Left renal pelvis (tissue), 4 donors: Measurements from ENCODE around the gene MAP1LC3B. TPM values are rescaled to one million over a fixed set of nuclear protein-coding genes. Genes with fewer than 3 reads are reported as not detected.
"Not testable (repeated sequence)": the region's sequence is repeated elsewhere in the genome, so short reads cannot be mapped to it uniquely, and the experiment has no call there.

Experiments used
- DNase-seq, 4 donors: peaks; one replicate each; pipeline ENCODE4 v3.0.0-alpha.2; 2013; ENCODE audit warnings: low read depth in 4 of 4, low spot score in 3 of 4
- polyA plus RNA-seq, 4 donors: library from polyadenylated mRNA; unstranded; fragments of 120-200 nt; gene quantifications; one replicate each; pipeline ENCODE4 v1.2.1, GENCODE V29; 2013; ENCODE audit not compliant: insufficient read length in 4 of 4

The MAP1LC3B gene
- polyA plus RNA-seq, 4 donors = 55.8 to 76.5 (median 75.0) TPM

DNA sequence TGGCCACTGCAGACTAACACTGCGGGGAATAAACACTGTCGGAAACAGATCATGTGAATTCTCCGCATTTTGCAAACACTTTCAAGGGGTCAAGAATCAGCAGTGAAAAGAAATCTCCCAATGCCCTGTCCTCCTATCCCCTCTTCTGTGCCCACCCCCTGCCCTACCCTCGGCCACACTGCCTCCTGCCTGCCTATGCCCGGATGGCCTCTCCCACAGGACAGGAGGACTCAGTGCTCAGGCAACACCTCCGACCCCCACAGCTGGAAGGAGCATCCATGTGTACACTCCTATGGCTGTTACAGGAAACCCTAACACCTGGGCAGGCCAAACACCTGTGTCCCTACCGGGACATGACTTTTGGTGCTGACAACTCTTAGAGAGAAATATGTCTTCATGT lies 33.0 kb upstream of the MAP1LC3B start:
- no peak for DNase-seq

DNA sequence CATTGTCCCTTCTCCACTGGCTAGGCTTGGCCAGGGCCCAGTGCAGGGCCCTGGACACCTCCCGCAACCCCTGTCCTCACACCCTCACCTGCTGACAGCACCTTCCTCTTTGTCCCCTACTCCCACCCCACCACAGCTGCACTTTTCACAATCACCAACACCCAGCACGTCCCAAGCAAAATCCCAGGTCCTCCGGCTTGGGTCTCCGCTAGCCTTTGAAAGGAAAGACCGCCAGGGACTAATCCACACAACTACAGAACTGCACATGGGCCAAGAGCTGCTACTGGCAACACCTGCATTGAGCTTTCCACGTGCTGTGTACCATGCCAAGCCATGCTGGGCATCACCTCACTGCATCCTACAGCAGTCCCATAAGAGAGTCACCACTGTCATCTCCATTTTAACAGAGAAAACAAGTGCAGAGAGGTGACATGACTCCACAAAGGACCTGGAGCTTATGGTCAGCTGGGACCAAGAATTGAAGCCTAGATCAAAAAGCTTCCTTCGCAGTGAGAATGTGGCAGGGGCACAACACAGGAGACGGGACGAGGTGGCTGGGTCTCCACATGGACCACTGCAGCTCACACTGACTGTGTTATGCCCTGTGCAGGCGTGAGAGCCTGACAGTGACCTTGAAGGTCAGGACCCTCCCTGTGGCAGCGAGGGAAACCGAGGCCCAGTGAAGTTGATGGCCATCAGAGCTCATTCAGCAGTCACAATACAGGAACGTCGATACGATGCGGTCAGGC lies 31.1 kb upstream of the MAP1LC3B start:
- no peak for DNase-seq

DNA sequence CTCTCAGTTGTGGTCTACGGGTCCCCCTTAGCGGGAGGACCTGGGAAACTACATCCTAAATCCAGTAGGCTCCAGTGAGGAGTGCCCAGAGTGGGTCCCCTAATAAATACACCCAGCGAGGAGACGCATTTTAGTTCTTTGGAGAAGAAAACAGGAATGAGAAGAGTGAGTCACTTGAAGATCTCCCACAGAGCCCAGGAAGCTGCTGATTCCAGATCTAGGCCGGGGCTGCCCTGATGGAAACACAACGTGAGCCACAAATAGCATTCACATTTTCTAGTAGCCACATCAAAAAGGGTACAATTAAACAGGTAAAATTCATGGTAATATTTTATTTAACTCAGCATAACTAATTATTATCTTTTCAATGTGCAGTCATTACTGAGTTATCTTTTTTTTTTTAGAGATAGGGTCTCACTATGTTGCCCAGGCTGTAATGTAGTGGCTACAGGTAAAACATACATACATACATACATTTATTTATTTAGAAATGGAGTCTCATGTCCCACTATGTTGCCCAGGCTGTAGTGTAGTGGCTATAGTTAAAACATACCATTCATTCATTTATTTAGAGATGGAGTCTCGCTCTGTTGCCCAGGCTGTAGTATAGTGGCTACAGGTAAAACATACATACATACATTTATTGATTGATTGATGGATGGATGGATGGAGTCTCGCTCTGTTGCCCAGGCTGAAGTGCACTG lies 30.1 kb upstream of the MAP1LC3B start:
- DNase-seq = no peak

DNA sequence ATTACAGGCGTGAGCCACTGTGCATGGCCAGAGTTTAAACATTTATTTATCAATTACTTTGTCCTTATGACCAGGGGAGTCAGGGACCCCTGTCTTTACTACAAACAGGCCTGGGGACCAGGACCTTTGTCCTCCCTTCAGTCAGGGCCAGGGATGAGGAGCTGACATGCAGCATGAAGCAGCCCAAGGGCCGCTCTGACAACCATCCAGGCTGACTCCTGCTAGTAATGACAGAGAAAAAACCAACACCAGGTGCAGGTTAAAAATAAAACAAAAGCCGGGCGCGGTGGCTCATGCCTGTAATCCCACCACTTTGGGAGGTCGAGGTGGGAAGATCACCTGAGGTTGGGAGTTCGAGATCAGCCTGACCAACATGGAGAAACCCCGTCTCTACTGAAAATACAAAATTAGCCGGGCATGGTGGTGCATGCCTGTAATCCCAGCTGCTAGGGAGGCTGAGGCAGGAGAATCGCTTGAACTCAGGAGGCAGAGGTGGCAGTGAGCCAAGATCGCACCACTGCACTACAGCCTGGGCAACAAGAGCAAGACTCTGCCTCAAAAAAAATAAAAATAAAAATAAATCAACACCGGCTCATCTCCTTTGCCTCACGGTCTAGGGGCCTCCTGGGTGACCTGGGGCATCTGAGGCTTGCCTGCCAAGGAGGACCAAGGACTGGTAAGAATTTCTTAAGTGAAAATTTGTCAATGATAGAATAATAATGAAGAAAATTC lies 29.1 kb upstream of the MAP1LC3B start:
- not testable (repeated sequence) for DNase-seq

DNA sequence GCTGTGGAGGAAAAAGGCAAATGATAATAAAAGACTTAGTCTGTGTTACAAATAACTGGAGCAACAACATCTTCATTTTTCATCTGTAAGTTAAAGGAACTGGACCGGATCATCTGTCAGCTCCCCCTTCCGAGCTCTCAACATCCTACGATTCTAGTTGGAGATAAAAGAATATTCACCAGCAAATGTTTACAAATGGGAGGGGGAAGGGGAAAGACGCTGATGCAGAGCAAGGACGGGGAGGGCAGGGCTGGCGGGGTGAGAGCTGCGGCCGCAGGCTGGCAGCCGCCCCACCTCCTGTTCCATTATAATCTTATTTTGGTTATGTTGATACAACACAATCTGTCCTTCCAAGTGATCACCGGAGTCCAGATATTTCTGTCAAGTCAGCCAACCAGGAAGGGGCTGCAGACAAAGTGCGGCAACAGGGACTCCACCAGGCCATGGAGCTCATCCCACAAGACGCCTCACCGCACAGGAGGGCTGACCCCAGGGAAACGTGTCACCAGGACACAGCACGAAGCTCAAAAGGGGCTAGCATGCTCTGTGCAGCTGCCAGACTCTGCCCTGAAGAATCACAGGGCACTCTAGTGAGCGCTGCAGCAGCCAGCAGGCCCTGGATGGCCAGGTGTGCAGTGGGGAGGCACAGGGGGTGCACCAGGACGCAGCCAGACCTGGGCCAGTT lies 28.2 kb upstream of the MAP1LC3B start:
- no peak for DNase-seq

DNA sequence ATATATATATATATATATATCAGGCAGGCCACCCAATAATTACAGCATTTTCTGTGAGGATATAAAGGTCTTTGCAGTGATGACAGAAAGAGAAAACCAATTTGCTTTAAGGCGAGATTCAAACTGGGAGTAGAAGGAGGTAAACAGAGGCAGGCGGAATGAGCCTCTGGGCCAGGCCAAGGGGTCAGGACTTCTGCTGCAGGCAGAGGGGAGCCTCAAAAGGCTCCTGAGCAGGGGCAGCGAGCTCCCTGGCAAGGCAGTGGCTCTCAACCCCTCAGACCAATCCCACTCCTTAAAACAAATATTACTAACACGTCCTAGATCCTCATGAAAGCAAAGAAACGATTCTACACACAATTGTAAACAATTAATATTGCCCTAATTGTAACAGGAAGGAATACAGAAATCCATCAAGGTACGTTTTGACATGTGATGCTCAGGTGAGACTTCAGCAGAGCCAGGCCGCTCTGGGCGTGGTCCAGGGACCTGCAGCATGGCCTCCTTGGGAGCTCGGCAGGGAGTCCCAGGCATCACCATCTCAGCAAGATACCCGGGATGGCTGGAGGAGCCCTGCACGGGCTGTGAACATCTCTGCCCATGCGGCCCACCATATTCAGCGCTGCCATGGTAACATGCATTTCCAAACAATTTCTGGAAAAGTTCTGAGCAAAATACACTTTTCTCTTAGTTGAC lies 27.0 kb upstream of the MAP1LC3B start:
- DNase-seq = no peak

DNA sequence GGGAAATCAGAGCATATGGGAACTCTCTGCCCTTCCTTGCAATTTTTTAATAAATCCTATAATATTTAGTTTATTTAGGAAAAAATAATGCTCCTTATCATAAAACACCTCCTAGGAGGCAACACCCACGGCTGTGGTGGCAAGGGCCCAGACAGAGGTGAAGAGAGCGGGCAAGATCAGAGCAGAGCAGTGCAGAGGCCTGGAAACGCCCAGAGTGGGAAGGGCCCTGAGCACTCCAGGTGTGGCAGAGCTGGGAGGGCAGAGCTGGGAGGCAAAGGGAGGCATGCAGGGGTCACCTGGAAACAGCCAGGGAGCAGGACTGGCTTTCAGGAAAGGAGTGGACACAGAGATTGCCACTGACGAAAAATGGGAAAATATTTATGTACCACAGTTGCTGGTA lies 25.8 kb upstream of the MAP1LC3B start:
- DNase-seq = no peak

DNA sequence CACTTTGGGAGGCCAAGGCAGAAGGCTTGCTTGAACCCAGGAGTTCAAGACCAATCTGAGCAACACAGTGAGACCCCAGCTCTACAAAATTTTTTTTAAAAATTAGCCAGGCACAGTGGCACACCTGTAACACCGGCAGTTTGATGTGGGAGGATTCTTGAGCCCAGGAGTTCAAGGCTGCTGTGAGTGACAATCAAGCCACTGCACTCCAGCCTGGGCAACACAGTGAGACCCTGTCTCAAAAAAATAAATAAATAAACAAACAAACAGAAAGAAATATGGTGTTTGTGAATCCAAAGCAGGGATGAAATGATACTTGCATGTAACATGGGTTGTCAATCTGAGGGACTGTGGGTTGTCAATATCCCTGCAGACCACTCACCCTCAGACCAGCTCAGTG lies 25.2 kb upstream of the MAP1LC3B start:
- no peak for DNase-seq

DNA sequence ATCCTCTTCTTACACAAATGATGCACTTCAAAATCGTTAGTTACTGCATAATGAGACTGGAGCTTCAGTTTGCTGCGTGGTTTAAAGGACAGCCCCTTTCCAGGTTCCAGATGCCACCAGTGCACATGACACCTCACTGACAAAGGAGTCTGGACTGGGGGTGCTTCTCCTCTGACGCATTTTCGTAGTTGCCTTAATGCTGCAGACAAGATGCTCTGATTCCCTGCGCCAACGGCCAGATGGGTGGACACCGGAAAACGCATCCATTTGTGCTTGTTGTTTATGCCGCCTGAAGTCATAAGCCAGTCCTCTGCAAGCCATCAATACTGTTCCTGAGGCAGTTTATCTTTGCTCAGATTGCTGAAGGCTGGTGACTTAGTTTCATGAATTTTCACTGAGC lies 24.6 kb upstream of the MAP1LC3B start:
- DNase-seq = no peak

- no peak for DNase-seq
Measured at GRCh38 chr16:87368029-87368770, 23.9 kb upstream of the MAP1LC3B start.

GRCh38 chr16:87369117-87369765 lies 22.9 kb upstream of the MAP1LC3B start:
- no peak for DNase-seq

DNA sequence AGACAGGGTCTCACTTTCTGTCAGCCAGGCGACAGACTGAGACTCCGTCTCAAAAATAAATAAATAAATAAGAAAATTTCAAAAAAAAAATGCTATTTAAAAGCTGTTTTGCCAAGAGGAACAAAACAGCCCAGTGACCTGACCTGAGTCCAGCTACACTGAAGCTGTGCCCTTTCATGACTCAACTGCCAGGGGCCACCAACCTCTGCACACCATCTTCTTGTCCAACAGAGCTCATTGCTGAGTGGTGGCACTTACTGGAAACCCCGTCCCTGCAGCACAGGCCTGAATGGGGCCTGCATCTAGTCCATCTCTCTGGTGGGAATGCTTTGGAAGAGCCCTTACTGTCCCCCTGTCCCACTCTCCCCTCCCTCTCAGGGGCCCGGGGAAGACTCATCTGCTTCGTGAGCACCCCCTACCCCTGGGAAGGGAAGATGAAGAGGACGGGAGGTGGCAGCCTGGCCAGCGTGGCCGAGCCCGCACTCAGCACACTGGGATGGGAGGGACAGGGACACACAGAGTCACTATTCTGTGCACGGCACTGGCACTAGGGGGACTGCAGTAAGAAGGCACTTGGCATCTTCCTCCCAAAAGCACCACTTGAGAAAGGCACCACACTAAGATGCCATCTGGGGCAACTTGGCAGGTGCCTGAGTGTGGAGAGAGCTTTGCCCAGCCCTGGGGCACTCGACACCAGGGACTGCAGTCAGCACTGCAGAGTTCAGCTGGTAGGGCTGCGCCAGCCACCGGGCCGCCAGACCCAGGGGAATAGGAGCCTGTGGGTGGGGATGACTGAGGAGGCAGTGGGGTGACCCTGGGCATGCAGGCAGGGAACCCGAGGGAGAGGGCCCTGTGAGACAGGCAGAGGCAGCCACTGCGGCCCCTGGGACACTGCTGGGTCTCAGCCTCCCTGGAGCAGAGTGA lies 22.1 kb upstream of the MAP1LC3B start:
- DNase-seq = no peak

DNA sequence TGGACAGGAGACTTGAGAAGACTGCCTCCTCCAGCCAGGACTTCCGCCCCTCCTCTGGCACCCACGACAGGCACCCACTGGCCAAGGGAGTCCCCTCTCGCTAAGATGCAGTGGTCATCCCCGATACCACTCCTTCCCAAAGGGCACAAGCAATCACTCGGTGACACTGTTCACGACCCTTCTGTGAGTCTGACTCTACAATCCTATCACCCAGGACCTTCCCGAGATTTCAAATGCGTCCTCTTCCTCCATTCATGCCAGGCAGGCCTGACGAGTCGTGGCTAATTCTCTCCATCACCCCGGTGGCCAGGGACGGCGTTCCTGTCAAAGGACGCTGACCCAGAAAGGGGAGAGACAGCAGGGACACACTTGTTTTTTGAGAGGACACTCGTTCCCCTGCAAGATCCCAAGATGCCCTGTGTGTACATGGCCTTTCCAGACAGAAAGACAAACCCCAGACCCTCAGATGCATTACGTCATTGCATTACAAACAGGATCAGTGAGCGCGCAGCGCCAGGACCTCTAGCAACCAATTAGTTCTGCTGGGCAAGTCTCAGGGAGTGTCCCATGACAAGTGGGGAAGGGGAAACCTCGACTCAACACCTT lies 20.8 kb upstream of the MAP1LC3B start:
- no peak for DNase-seq

DNA sequence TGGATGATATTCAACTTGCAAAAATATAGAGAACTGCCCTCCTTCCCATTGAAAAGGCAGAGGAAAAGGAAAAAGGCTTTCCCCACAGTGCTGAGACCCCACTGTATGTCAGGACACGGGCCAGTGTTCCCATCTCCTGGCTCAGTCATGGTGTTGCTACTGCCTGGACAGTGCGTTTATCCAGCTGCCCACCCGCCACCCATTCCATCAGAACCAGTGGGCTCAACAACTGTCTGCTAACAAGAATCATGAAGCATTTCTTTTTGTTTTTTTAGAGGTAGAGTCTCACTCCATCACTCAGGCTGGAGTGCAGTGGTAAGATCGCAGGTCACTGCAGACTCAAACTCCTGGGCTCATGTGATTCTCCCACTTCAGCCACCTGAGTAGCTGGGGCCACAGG lies 19.8 kb upstream of the MAP1LC3B start:
- no peak for DNase-seq

GRCh38 chr16:87374313-87374712 lies 17.8 kb upstream of the MAP1LC3B start:
- no peak for DNase-seq

DNA sequence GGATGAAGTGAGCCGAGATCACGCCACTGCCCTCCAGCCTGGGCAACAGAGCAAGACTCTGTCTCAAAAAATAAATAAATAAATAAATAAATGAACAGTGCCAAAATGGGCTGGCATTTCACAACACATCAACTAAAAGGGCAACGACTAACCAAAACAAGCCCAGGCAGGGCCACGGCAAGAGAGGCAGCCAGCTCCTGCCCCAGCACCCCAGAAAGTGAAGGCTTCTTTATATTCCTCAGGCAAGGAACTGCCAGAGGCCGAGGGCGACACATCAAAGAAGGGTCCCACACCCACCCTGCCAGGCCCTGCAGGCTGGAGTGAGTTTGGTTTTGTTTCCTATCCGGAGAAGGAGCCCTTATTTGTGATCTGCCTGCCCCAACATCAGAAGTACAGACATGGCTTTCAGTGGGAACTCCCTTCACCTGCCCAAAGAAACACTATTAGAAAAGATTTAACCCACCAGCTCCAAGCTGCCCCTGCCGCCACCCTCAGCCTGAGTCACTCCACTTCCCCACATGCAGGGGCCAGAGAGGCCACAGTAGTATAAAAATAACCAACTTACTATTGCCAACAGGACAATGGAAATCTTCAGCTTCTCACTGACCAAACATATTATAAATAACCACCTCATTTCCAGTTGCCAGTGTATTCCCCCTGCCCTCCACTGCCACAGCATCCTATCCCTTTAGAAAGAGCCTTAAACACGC lies 16.6 kb upstream of the MAP1LC3B start:
- DNase-seq = no peak

DNA sequence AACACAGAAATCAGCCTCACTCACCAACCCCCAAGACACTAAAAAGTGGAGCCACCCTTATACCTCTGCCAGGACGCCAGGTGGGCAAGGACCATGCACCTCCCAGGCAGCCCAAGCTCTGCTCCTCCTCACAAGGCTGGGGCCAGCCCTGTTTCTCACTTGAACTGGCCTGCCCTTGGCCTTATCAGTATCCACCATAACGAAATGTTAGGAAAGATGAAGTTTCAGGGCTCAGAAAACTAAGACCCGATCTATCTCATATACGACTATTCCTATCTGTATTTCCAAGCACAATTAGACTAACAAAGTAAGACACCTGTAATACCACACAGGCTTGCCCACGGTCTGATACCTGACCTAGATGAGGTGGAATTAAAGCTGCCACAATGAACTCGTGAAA lies 15.5 kb upstream of the MAP1LC3B start:
- DNase-seq = no peak
